Stimulated activated CD8-positive, alpha-beta memory T cell treated with anti-CD3 and anti-CD28 coated beads, Interleukin-15, amount 100 ng/mL, for 1 hour (primary cell): ENCODE data around the gene BAIAP3.

ENCODE experiments used
- DNase-seq: peaks from one replicate; pipeline ENCODE4 v3.0.0-alpha.2; 2020; ENCODE audit warnings: low read depth

The BAIAP3 gene

GRCh38 chr16:1392826-1393225, 59.4 kb downstream of the BAIAP3 start:
- no peak for DNase-seq

DNA sequence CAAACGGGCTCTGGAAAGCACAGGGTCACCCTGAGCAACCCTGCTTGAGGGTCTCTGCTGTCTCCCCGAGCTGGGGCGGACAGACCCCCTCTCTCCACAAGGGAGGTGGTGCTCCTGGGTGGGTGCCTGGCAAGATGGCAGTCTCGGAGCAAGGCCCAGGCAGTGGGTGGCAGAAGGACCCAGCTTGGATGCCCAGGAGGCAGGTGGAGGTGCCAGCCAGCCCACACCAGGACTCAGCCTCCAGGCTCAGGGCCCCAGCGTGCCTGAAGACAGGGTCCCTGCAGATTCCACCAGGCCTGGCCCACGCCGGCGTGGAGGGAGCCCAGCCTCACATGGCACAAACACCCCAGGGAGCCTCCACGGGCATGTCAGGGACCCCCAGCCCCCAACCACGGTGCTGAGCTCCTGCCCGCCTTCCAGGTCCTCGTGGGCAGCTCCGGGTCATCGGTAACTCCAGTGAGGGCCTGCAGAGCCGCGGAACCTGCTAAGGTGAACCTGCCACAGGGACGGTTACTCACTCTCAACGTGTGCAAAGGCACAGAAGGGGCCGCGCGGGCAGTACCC, 60.2 kb downstream of the BAIAP3 start:
- no peak for DNase-seq

- no peak for DNase-seq
Measured at GRCh38 chr16:1394367-1394951, 61.0 kb downstream of the BAIAP3 start.

DNA sequence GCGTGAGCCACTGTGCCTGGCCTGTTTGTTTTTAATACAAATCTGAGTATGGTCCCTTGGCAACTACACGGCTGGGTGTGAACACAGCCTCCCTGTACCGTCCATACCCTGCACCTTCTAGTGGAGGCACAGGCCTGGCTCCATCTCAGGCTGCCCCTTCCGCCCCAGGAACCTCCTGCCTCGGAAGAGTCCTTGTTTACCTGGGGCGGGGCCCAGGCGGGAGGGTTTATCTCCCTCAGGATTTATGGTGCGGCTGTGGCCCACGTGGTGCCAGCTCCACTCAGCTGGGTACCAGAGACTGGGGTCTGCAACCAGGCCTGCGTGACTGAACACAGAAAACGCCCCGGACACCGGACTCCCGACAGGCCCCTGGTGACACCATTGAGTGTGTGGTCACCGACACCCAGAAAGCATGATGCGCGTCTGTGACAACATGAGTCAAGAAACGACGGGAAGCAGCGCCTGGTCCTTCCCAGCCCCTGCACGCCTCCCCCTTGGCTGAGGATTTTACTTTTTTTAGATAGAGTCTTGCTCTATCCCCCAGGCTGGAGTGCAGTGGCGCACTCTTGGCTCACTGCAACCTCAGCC, 62.1 kb downstream of the BAIAP3 start:
- no peak for DNase-seq

- no peak for DNase-seq
Measured at GRCh38 chr16:1397779-1398178, 64.3 kb downstream of the BAIAP3 start.

DNA sequence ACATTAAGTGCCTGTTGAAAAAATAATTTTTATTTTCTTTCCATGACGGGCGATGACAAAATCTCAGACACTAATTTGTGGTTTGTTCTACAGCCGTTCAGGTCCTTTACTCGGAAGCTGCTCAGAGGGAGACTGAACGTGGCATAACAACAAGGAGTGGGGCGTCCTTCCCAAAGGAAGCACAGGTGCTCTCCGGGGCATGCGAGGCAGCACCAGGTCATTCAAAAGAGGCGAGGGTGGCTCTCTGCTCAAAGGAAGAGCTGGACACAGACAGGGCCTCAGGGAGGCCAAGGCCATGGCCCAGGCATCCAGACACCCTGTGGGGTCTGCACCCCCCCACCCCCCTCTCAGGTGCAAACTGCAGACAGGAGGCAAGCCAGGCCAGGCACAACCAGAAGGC, 64.9 kb downstream of the BAIAP3 start:
- DNase-seq, result no peak
